ENCODE results near the gene FNDC3B. TPM values are rescaled to one million over a fixed set of nuclear protein-coding genes. Genes with fewer than 3 reads are reported as not detected.

The FNDC3B gene
- total and polyA plus RNA-seq, 3 donors from 2014 or later: 24.2 to 63.5 (median 57.7) TPM

GRCh38 chr3:172219750-172220149, 180.4 kb downstream of the FNDC3B start:
- intact Hi-C loops (cut with DNase I; ENCODE audit: low total_unique reads): no loop called here

GRCh38 chr3:172221547-172221946, 182.2 kb downstream of the FNDC3B start:
- Histone ChIP-seq H3K4me3 (no peak overlapping the region), H3K36me3 (ENCODE audit: low read depth, missing control alignments) (no peaks in the 10 kb centered on the region), H3K27me3 (no peaks in the 10 kb centered on the region), H3K4me1 (peaks cover 23% of the 10 kb centered on the region), H3K9me3 (no peaks in the 10 kb centered on the region), H3K27ac (no peak overlapping the region)
- intact Hi-C loops (cut with DNase I; ENCODE audit: low total_unique reads): no loop called here
- 43 to 56% methylated on average over 2 of the region's 2 CpGs for WGBS, 2 donors
- DNase-seq: no peak
- TF ChIP-seq POLR2A (IDR thresholded peaks at IDR 0.05) (no peak), CTCF (IDR thresholded peaks at IDR 0.05) (no peak)

More at GRCh38 chr3:172219750-172220149, 180.4 kb downstream of the FNDC3B start:
- TF ChIP-seq CTCF (IDR thresholded peaks at IDR 0.05): no peak
- TF ChIP-seq POLR2A (IDR thresholded peaks at IDR 0.05): no peak
- no peaks in the 10 kb centered on the region for H3K36me3 ChIP-seq (ENCODE audit: low read depth, missing control alignments)
- no peak overlapping the region for H3K27ac ChIP-seq
- DNase-seq: no peak
- no peak overlapping the region for H3K4me3 ChIP-seq
- H3K4me1 ChIP-seq: peaks cover 23% of the 10 kb centered on the region
- H3K9me3 ChIP-seq: no peaks in the 10 kb centered on the region
- no peaks in the 10 kb centered on the region for H3K27me3 ChIP-seq

GRCh38 chr3:172222478-172223071, 183.2 kb downstream of the FNDC3B start:
- no peaks in the 10 kb centered on the region for H3K27me3 ChIP-seq
- no peak for TF ChIP-seq POLR2A (IDR thresholded peaks at IDR 0.05)
- TF ChIP-seq CTCF (IDR thresholded peaks at IDR 0.05): no peak
- H3K36me3 ChIP-seq (ENCODE audit: low read depth, missing control alignments): no peaks in the 10 kb centered on the region
- H3K4me1 ChIP-seq: peaks cover 24% of the 10 kb centered on the region
- 78 to 86% methylated on average over 10 of the region's 10 CpGs for WGBS, 2 donors
- H3K27ac ChIP-seq: no peak overlapping the region
- no peak for DNase-seq
- H3K9me3 ChIP-seq: no peaks in the 10 kb centered on the region
- intact Hi-C loops (cut with DNase I; ENCODE audit: low total_unique reads): no loop called here
- H3K4me3 ChIP-seq: no peak overlapping the region

GRCh38 chr3:172223870-172224269, 184.5 kb downstream of the FNDC3B start:
- no peak for TF ChIP-seq CTCF (IDR thresholded peaks at IDR 0.05)
- TF ChIP-seq POLR2A (IDR thresholded peaks at IDR 0.05): no peak

GRCh38 chr3:172224560-172225214, 185.3 kb downstream of the FNDC3B start:
- Histone ChIP-seq H3K9me3 (no peaks in the 10 kb centered on the region), H3K27ac (no peak overlapping the region), H3K4me3 (no peak overlapping the region), H3K27me3 (no peaks in the 10 kb centered on the region), H3K36me3 (ENCODE audit: low read depth, missing control alignments) (no peaks in the 10 kb centered on the region), H3K4me1 (peaks cover 26% of the 10 kb centered on the region)
- TF ChIP-seq CTCF (IDR thresholded peaks at IDR 0.05) (no peak), POLR2A (IDR thresholded peaks at IDR 0.05) (no peak)
- 90 to 92% methylated on average over 7 of the region's 7 CpGs for WGBS, 2 donors
- intact Hi-C loops (cut with DNase I; ENCODE audit: low total_unique reads): no loop called here
- DNase-seq: no peak

More at GRCh38 chr3:172223870-172224269, 184.5 kb downstream of the FNDC3B start:
- intact Hi-C loops (cut with DNase I; ENCODE audit: low total_unique reads): no loop called here
- H3K36me3 ChIP-seq (ENCODE audit: low read depth, missing control alignments): no peaks in the 10 kb centered on the region
- WGBS, 2 donors: 92 to 93% methylated on average over 4 of the region's 4 CpGs
- no peak overlapping the region for H3K4me3 ChIP-seq
- DNase-seq: no peak
- H3K27me3 ChIP-seq: no peaks in the 10 kb centered on the region
- H3K9me3 ChIP-seq: no peaks in the 10 kb centered on the region
- H3K4me1 ChIP-seq: peaks cover 24% of the 10 kb centered on the region
- no peak overlapping the region for H3K27ac ChIP-seq

Data from testis (tissue), 3 donors.